Peyer's patch (tissue), 4 donors: ENCODE measurements around the gene FER. TPM values are rescaled to one million over a fixed set of nuclear protein-coding genes. Genes with fewer than 3 reads are reported as not detected.
A peak's percentile ranks its signal among the peaks of the same experiment; 100 is the strongest.

Experiments used
- DNase-seq, 3 donors: peaks; one replicate each; pipeline ENCODE4 v3.0.0-alpha.2; 2017 to 2019
- H3K27ac ChIP-seq, 4 donors: fragments of 200-600 bp; sonication (generic); one replicate each; pipeline ENCODE4 v1.5.1; 2016 to 2019
- H3K27me3 ChIP-seq, 2 donors: fragments of 200-600 bp; sonication (generic); one replicate each; pipeline ENCODE4 v1.5.1; 2019
- H3K36me3 ChIP-seq, 3 donors: fragments of 200-600 bp; sonication (generic); one replicate each; pipeline ENCODE4 v1.5.1; 2016 to 2019
- H3K4me1 ChIP-seq, 4 donors: fragments of 200-600 bp; sonication (generic); one replicate each; pipeline ENCODE4 v1.5.1; 2016 to 2019
- H3K4me3 ChIP-seq, 4 donors: fragments of 200-600 bp; sonication (generic); 1 replicate in 3 of 4; 2 replicates in 1 of 4; pipeline ENCODE4 v1.5.1; 2016 to 2019; ENCODE audit warnings: mild to moderate bottlenecking in 1 of 4
- H3K9me3 ChIP-seq, 4 donors: fragments of 200-600 bp; sonication (generic); one replicate each; pipeline ENCODE4 v1.5.1; 2016 to 2019; ENCODE audit warnings: mild to moderate bottlenecking in 1 of 4
- CTCF ChIP-seq, 6 experiments: fragments of 450-650 bp in 4 of 6; fragments of 200-600 bp in 2 of 6; sonication (generic) in 1 of 6; IDR thresholded peaks; one replicate each; pipeline ENCODE4 v1.5.1; 2017 to 2019; ENCODE audit warnings: antibody characterized with exemption in 6 of 6, mild to moderate bottlenecking in 3 of 6, moderate library complexity in 1 of 6
- POLR2A ChIP-seq, 2 donors: fragments of 450-650 bp; IDR thresholded peaks; one replicate each; pipeline ENCODE4 v1.5.1; 2017; ENCODE audit warnings: antibody characterized with exemption in 2 of 2, mild to moderate bottlenecking in 2 of 2, moderate library complexity in 2 of 2
- total RNA-seq, 4 donors: library from RNA; depleted of rRNA; stranded (reverse); fragments of >200 nt; gene quantifications; one replicate each; pipeline ENCODE4 v1.1.0, GENCODE V29; 2016

FER gene
- total RNA-seq, 4 donors from 2014 or later, result 8.4 to 104 (median 12.5) TPM

- Histone ChIP-seq H3K4me1 (no peaks in the 10 kb centered on the region), H3K27me3 (no peaks in the 10 kb centered on the region), H3K36me3 (no peaks in the 10 kb centered on the region), H3K27ac (peak overlapping the region in 3 of 4 donors; percentile 89 to 94 (median 90)), H3K4me3 (peak overlapping the region in 3 of 4 donors; percentile 71 to 93 (median 86)), H3K9me3 (no peaks in the 10 kb centered on the region)
- no peak for TF ChIP-seq POLR2A (IDR thresholded peaks at IDR 0.05)
- TF ChIP-seq CTCF (IDR thresholded peaks at IDR 0.05), result no peak
- DNase-seq, result no peak
These were observed 455 bp upstream of the FER start for GRCh38 chr5:108747111-108747773.

GRCh38 chr5:108748401-108749127 is 867 bp downstream of the FER start:
- peak overlapping the region; percentile 71 to 93 (median 84) for H3K4me3 ChIP-seq
- no peaks in the 10 kb centered on the region for H3K36me3 ChIP-seq
- peak overlapping the region; percentile 89 to 94 (median 91) for H3K27ac ChIP-seq
- peak; percentile 98 to 99 (median 99) for DNase-seq
- no peaks in the 10 kb centered on the region for H3K27me3 ChIP-seq
- no peaks in the 10 kb centered on the region for H3K4me1 ChIP-seq
- H3K9me3 ChIP-seq, result no peaks in the 10 kb centered on the region
- peak; percentile 93 to 96 for TF ChIP-seq POLR2A (IDR thresholded peaks at IDR 0.05)
- TF ChIP-seq CTCF (IDR thresholded peaks at IDR 0.05), result peak in 3 of 6 experiments; percentile 23 to 33 (median 31)

- H3K27me3 ChIP-seq, result no peaks in the 10 kb centered on the region
- TF ChIP-seq POLR2A (IDR thresholded peaks at IDR 0.05), result no peak
- no peak for TF ChIP-seq CTCF (IDR thresholded peaks at IDR 0.05)
- no peaks in the 10 kb centered on the region for H3K4me1 ChIP-seq
- H3K4me3 ChIP-seq, result peak overlapping the region; percentile 71 to 93 (median 84)
- peak overlapping the region; percentile 89 to 94 (median 91) for H3K27ac ChIP-seq
- H3K9me3 ChIP-seq, result no peaks in the 10 kb centered on the region
- peak in 1 of 3 donors; percentile 63 for DNase-seq
- no peaks in the 10 kb centered on the region for H3K36me3 ChIP-seq
These were observed 1.6 kb downstream of the FER start for GRCh38 chr5:108749128-108749861.

GRCh38 chr5:108753331-108753730 is 5.6 kb downstream of the FER start:
- Histone ChIP-seq H3K4me1 (no peaks in the 10 kb centered on the region), H3K36me3 (no peaks in the 10 kb centered on the region), H3K27me3 (no peaks in the 10 kb centered on the region), H3K27ac (no peak overlapping the region), H3K9me3 (no peaks in the 10 kb centered on the region), H3K4me3 (no peak overlapping the region)
- no peak for TF ChIP-seq POLR2A (IDR thresholded peaks at IDR 0.05)
- TF ChIP-seq CTCF (IDR thresholded peaks at IDR 0.05), result no peak
- DNase-seq, result no peak

DNA sequence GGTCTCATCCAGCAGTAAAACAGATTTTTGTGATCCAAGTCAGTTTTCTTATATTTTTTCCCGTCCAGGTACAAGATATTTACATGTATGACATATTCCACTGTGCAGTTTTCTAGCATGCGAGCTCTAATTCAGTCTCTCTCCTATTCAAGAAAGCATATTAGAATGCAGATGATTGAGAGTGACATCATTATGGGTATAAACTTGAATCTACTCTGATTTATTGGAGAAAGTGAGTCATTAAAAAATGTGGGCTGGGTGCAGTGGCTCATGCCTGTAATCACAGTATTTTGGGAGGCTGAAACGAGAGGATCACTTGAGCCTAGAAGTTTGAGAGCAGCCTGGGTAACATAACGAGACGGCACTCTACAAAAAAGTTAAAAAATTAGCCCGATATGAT is 6.2 kb downstream of the FER start:
- no peaks in the 10 kb centered on the region for H3K4me1 ChIP-seq
- TF ChIP-seq CTCF (IDR thresholded peaks at IDR 0.05) (no peak), POLR2A (IDR thresholded peaks at IDR 0.05) (no peak)

More for the DNA sequence above, 6.2 kb downstream of the FER start:
- Histone ChIP-seq H3K4me3 (no peak overlapping the region), H3K36me3 (no peaks in the 10 kb centered on the region), H3K9me3 (no peaks in the 10 kb centered on the region), H3K27me3 (no peaks in the 10 kb centered on the region), H3K27ac (no peak overlapping the region)
- DNase-seq, result no peak
